ENCODE data around the gene FNBP1. TPM values are rescaled to one million over a fixed set of nuclear protein-coding genes. Genes with fewer than 3 reads are reported as not detected.

The FNBP1 gene
- polyA plus RNA-seq, 1 of the 3 experiments (the other 2 are of a cell fraction) = 11.0 TPM

DNA sequence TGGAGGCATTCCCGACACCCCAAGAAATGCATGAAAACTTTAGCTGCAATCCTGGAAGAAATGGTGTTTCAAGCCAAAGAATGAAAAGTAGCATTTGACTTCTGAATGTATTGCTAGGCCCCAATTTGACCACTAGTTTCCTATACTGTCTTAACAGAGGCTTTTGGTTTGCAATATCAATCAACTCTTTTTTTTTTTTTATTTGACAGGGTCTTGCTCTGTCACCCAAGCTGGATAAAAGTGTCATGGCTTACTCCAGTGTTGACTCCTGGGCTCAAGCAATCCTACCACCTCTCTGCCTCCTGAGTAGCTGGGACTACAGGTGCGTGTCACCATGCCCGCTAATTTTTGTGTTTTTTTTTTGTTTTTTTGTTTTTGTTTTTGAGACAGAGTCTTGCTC lies 7.5 kb upstream of the FNBP1 start:
- Histone ChIP-seq H3K27me3 (ENCODE audit: insufficient read depth) (no peaks in the 10 kb centered on the region), H3K9ac (no peak overlapping the region), H3K9me3 (no peaks in the 10 kb centered on the region), H2AFZ (ENCODE audit: low read depth) (no peak overlapping the region), H3K79me2 (ENCODE audit: insufficient read depth) (peaks cover 44% of the 10 kb centered on the region), H3F3A (replicated peaks; ENCODE audit: insufficient read depth) (peaks cover 31% of the 10 kb centered on the region), H3K4me1 (ENCODE audit: control insufficient read depth in 1 of 2, insufficient read depth in 2 of 2, low read depth in 1 of 2, low read length in 1 of 2) (peaks cover 10 to 16% of the 10 kb centered on the region in 2 experiments; a peak in 3 of 4 replicates), H3K27ac (ENCODE audit: low read depth in 2 of 2, low read length in 1 of 2) (no peak overlapping the region), H3K36me3 (replicated peaks in 1 of 2; ENCODE audit: control insufficient read depth in 1 of 2, insufficient read depth in 2 of 2, low read length in 1 of 2) (no peaks in the 10 kb centered on the region), H3K4me2 (no peak overlapping the region), H3K9me2 (no peaks in the 10 kb centered on the region), H3K4me3 (ENCODE audit: low read depth in 2 of 2, low read length in 1 of 2) (no peak overlapping the region), H4K20me1 (ENCODE audit: insufficient read depth) (no peaks in the 10 kb centered on the region)
- WGBS (ENCODE audit: low lambda C conversion rate) = 97% methylated on average over 3 of the region's 3 CpGs
- TF ChIP-seq RXRA (IDR thresholded peaks at IDR 0.05; ENCODE audit: borderline replicate concordance, low read depth) (no peak), TAF1 (IDR thresholded peaks at IDR 0.05; ENCODE audit: borderline replicate concordance, low read depth, low read length) (no peak), RAD21 (IDR thresholded peaks at IDR 0.05; ENCODE audit: low read length) (no peak), EZH2phosphoT487 (IDR thresholded peaks at IDR 0.05; ENCODE audit: borderline replicate concordance, low read depth) (no peak), NFIC (IDR thresholded peaks at IDR 0.05; ENCODE audit: borderline replicate concordance) (no peak), GABPA (IDR thresholded peaks at IDR 0.05; ENCODE audit: low read depth) (no peak), NRF1 (IDR thresholded peaks at IDR 0.05; ENCODE audit: low read depth, low read length) (no peak), CHD2 (IDR thresholded peaks at IDR 0.05; ENCODE audit: low read length, partially characterized antibody) (no peak), GATA2 (CRISPR knock-in tag; IDR thresholded peaks at IDR 0.05) (no peak), MEF2A (IDR thresholded peaks at IDR 0.05; ENCODE audit: borderline replicate concordance, low read depth) (no peak), FOXJ3 (CRISPR knock-in tag; IDR thresholded peaks at IDR 0.05) (no peak), RCOR1 (IDR thresholded peaks at IDR 0.05; ENCODE audit: low read length) (no peak)
- TF ChIP-seq, protein P1, sequence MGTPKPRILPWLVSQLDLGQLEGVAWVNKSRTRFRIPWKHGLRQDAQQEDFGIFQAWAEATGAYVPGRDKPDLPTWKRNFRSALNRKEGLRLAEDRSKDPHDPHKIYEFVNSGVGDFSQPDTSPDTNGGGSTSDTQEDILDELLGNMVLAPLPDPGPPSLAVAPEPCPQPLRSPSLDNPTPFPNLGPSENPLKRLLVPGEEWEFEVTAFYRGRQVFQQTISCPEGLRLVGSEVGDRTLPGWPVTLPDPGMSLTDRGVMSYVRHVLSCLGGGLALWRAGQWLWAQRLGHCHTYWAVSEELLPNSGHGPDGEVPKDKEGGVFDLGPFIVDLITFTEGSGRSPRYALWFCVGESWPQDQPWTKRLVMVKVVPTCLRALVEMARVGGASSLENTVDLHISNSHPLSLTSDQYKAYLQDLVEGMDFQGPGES (IDR thresholded peaks at IDR 0.05; ENCODE audit: low read depth, low read length) = no peak
- TF ChIP-seq, protein P2, sequence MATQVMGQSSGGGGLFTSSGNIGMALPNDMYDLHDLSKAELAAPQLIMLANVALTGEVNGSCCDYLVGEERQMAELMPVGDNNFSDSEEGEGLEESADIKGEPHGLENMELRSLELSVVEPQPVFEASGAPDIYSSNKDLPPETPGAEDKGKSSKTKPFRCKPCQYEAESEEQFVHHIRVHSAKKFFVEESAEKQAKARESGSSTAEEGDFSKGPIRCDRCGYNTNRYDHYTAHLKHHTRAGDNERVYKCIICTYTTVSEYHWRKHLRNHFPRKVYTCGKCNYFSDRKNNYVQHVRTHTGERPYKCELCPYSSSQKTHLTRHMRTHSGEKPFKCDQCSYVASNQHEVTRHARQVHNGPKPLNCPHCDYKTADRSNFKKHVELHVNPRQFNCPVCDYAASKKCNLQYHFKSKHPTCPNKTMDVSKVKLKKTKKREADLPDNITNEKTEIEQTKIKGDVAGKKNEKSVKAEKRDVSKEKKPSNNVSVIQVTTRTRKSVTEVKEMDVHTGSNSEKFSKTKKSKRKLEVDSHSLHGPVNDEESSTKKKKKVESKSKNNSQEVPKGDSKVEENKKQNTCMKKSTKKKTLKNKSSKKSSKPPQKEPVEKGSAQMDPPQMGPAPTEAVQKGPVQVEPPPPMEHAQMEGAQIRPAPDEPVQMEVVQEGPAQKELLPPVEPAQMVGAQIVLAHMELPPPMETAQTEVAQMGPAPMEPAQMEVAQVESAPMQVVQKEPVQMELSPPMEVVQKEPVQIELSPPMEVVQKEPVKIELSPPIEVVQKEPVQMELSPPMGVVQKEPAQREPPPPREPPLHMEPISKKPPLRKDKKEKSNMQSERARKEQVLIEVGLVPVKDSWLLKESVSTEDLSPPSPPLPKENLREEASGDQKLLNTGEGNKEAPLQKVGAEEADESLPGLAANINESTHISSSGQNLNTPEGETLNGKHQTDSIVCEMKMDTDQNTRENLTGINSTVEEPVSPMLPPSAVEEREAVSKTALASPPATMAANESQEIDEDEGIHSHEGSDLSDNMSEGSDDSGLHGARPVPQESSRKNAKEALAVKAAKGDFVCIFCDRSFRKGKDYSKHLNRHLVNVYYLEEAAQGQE (IDR thresholded peaks at IDR 0.05; ENCODE audit: low read depth, low read length) = no peak
- TF ChIP-seq, protein P3, sequence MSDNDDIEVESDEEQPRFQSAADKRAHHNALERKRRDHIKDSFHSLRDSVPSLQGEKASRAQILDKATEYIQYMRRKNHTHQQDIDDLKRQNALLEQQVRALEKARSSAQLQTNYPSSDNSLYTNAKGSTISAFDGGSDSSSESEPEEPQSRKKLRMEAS (IDR thresholded peaks at IDR 0.05; ENCODE audit: low read depth) = no peak
- TF ChIP-seq, protein P4, sequence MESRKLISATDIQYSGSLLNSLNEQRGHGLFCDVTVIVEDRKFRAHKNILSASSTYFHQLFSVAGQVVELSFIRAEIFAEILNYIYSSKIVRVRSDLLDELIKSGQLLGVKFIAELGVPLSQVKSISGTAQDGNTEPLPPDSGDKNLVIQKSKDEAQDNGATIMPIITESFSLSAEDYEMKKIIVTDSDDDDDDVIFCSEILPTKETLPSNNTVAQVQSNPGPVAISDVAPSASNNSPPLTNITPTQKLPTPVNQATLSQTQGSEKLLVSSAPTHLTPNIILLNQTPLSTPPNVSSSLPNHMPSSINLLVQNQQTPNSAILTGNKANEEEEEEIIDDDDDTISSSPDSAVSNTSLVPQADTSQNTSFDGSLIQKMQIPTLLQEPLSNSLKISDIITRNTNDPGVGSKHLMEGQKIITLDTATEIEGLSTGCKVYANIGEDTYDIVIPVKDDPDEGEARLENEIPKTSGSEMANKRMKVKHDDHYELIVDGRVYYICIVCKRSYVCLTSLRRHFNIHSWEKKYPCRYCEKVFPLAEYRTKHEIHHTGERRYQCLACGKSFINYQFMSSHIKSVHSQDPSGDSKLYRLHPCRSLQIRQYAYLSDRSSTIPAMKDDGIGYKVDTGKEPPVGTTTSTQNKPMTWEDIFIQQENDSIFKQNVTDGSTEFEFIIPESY (IDR thresholded peaks at IDR 0.05; ENCODE audit: borderline replicate concordance, low read depth) = no peak
- ChIA-PET POLR2A (interaction anchor here (0.6 kb wide), 1 partner anchor 44 kb away, joined by 6 read pairs; no protein-coding TSS in a partner anchor), CTCF (interaction anchor here (1.2 kb wide), 1 partner anchor 8 kb away, joined by 3 read pairs; no protein-coding TSS in a partner anchor)
- no peak for DNase-seq
